K562 (cell line): ENCODE measurements around the gene PSMD8. TPM values are rescaled to one million over a fixed set of nuclear protein-coding genes. Genes with fewer than 3 reads are reported as not detected.
A peak's percentile ranks its signal among the peaks of the same experiment; 100 is the strongest.

Experiments
- CXXC5 ChIP-seq: fragments of 250-450 bp; sonication (Bioruptor Pico); IDR thresholded peaks from 2 replicates; pipeline ENCODE4 v1.8.0; 2022; ENCODE audit warnings: inconsistent platforms, mild to moderate bottlenecking, moderate library complexity
- EGR1 ChIP-seq: fragments of 450-650 bp; conservative IDR thresholded peaks from 2 replicates; pipeline ENCODE4 v1.6.1; 2017; ENCODE audit warnings: mild to moderate bottlenecking
- MAFG ChIP-seq: fragments of 450-650 bp; conservative IDR thresholded peaks from 2 replicates; pipeline ENCODE4 v1.6.1; 2016; ENCODE audit warnings: missing genetic modification characterization, missing compliant biosample characterization
- POLR2H ChIP-seq: IDR thresholded peaks from 2 replicates; pipeline ENCODE4 v1.6.1; 2016; ENCODE audit warnings: missing genetic modification characterization, low read depth, mild to moderate bottlenecking, control low read depth, missing compliant biosample characterization, moderate library complexity
- SP1 ChIP-seq: sonication (generic); formaldehyde crosslinking; IDR thresholded peaks from 2 replicates; pipeline ENCODE4 v1.8.1; 2022; ENCODE audit warnings: mild to moderate bottlenecking, missing genetic modification reagents
- SPI1 ChIP-seq: IDR thresholded peaks from 2 replicates; pipeline ENCODE4 v1.6.1; 2011; ENCODE audit warnings: low read depth, low read length, control low read depth, borderline replicate concordance
- SUPT5H ChIP-seq: fragments of 450-650 bp; IDR thresholded peaks from 2 replicates; pipeline ENCODE4 v1.6.1; 2016
- TAF7 ChIP-seq: fragments of 450-650 bp; IDR thresholded peaks from 2 replicates; pipeline ENCODE4 v1.6.1; 2016; ENCODE audit warnings: missing genetic modification characterization, missing compliant biosample characterization
- ZBTB40 ChIP-seq, 2 experiments: fragments of 450-650 bp in 1 of 2; sonication (generic) in 1 of 2; formaldehyde crosslinking in 1 of 2; IDR thresholded peaks; 2 replicates each; pipeline versions ENCODE4 v1.7.1 to v1.9.0; 2016 to 2022; ENCODE audit warnings: inconsistent platforms in 1 of 2, mild to moderate bottlenecking in 1 of 2, missing genetic modification reagents in 1 of 2
- ZBTB49 ChIP-seq: sonication (generic); formaldehyde crosslinking; IDR thresholded peaks from 2 replicates; pipeline ENCODE4 v1.8.0; 2022; ENCODE audit warnings: missing genetic modification reagents, mild to moderate bottlenecking, borderline replicate concordance
- ZFP30 ChIP-seq: fragments of 250-450 bp; sonication (Bioruptor Pico); IDR thresholded peaks from 2 replicates; pipeline ENCODE4 v1.8.0; 2022; ENCODE audit warnings: moderate library complexity, mild to moderate bottlenecking, inconsistent platforms, borderline replicate concordance
- ZKSCAN3 ChIP-seq: fragments of 250-450 bp; sonication (Bioruptor Pico); IDR thresholded peaks from 2 replicates; pipeline ENCODE4 v1.4.0; 2020
- ZNF121 ChIP-seq: sonication (generic); formaldehyde crosslinking; conservative IDR thresholded peaks from 2 replicates; pipeline ENCODE4 v1.8.0; 2022; ENCODE audit warnings: missing genetic modification reagents
- polyA plus RNA-seq, 8 experiments: library from polyadenylated mRNA; depleted of rRNA in 4 of 8; stranded (reverse) in 5 of 8; unstranded in 3 of 8; fragments of >200 nt; fragmentation: Nextera tagmentation in 2 of 8; fragmentation: Illumina TruSeq in 1 of 8; extraction: Ambion mirVana in 2 of 8; extraction: Trizol in 1 of 8; gene quantifications; 2 replicates each; pipeline versions ENCODE4 v1.2.1 to v1.2.3, GENCODE V29; 2011 to 2014; ENCODE audit warnings: inconsistent platforms in 1 of 8, missing spikeins in 1 of 8
- total RNA-seq, 7 experiments: library from RNA; depleted of rRNA in 6 of 7; stranded (reverse); fragments of >200 nt in 6 of 7; fragmentation: Illumina TruSeq in 2 of 7; extraction: Trizol in 2 of 7; gene quantifications; 2 replicates each; pipeline versions ENCODE4 v1.2.1 to v1.2.3, GENCODE V29; 2011 to 2021; ENCODE audit warnings: low replicate concordance in 1 of 7
- TF ChIP-seq, protein P1 (sequence below), 3 experiments: IDR thresholded peaks in 2 of 3; conservative IDR thresholded peaks in 1 of 3; 2 replicates each; pipeline ENCODE4 v1.5.1; 2011 to 2012; ENCODE audit warnings: low read length in 3 of 3, mild to moderate bottlenecking in 3 of 3, control low read depth in 2 of 3, improper control_type of control experiment in 1 of 3, inconsistent platforms in 1 of 3, low read depth in 1 of 3, mixed read lengths in 1 of 3, moderate library complexity in 1 of 3; ENCODE audit not compliant: insufficient read depth in 2 of 3

PSMD8 gene
- total and polyA plus RNA-seq, 9 of the 15 experiments (the other 6 are each of a cell fraction or from before 2014, with no cell fraction given), result 130 to 583 (median 315) TPM

DNA sequence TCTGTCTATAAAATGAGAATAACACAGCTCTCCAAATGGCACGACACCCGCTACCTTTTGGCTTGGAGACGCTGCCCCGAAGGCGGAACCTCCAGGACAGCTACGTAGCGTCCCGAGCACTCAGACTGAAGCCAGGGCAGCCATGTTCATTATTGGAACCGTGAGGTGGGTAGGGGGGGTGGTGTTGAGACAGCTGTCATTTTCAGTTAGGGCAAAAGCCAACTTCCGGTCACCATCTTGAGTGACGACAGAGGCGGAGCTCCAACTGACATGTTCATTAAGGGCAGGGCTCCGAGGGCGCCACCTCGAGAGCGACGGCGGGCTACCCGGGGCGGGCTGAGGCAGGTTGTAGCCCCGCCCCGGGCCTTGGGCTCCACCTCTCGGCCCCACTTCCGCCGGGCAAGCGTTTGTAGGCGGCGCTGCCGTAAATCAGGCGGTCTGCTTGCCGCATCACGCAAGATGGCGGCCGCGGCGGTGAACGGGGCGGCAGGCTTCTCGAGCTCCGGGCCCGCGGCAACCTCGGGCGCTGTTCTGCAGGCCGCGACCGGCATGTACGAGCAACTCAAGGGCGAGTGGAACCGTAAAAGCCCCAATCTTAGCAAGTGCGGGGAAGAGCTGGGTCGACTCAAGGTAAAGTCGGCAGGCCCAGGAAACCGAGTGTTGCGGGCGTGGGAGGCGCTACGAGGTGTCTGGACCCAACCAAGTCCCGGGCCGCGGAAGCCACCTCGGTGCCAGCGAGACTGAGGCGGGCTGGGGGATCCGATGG lies at the start of gene PSMD8 (continued):
- TF ChIP-seq ZBTB49 (CRISPR knock-in tag) (no peak), TAF7 (tag) (peak; percentile 99), ZFP30 (CRISPR knock-in tag) (no peak), SP1 (CRISPR knock-in tag) (peak; percentile 85), CXXC5 (CRISPR knock-in tag) (peak; percentile 97), POLR2H (tag) (peak; percentile 96), SUPT5H (peak; percentile 99), MAFG (tag) (no peak), ZKSCAN3 (CRISPR knock-in tag) (no peak), EGR1 (peak; percentile 76), SPI1 (peak; percentile 39; the same call in 1 of the 2 replicates), ZNF121 (CRISPR knock-in tag) (no peak), ZBTB40 (IDR thresholded peaks at IDR 0.05) (peak; percentile 90), ZBTB40 (CRISPR knock-in tag; IDR thresholded peaks at IDR 0.05) (no peak)
- TF ChIP-seq, protein P1, sequence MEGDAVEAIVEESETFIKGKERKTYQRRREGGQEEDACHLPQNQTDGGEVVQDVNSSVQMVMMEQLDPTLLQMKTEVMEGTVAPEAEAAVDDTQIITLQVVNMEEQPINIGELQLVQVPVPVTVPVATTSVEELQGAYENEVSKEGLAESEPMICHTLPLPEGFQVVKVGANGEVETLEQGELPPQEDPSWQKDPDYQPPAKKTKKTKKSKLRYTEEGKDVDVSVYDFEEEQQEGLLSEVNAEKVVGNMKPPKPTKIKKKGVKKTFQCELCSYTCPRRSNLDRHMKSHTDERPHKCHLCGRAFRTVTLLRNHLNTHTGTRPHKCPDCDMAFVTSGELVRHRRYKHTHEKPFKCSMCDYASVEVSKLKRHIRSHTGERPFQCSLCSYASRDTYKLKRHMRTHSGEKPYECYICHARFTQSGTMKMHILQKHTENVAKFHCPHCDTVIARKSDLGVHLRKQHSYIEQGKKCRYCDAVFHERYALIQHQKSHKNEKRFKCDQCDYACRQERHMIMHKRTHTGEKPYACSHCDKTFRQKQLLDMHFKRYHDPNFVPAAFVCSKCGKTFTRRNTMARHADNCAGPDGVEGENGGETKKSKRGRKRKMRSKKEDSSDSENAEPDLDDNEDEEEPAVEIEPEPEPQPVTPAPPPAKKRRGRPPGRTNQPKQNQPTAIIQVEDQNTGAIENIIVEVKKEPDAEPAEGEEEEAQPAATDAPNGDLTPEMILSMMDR (IDR thresholded peaks at IDR 0.05 in 2 of 3, conservative IDR thresholded peaks at IDR 0.05 in 1 of 3; ENCODE audit: insufficient read depth in 2 of 3, low read depth in 1 of 3, low read length in 3 of 3), result peak; percentile 45 to 59 (median 56); a peak in 5 of 6 replicates
